Left hindlimb (tissue), 1 donor: Measurements from ENCODE around the gene ZDHHC7.
A peak's percentile ranks its signal among the peaks of the same experiment; 100 is the strongest.
"Not testable (repeated sequence)": the region's sequence is repeated elsewhere in the genome, so short reads cannot be mapped to it uniquely, and the experiment has no call there.

Experiments used
- DNase-seq: peaks from one replicate; pipeline ENCODE4 v3.0.0-alpha.2; 2018

ZDHHC7 gene

GRCh38 chr16:84959784-84960417 is 51.4 kb downstream of the ZDHHC7 start:
- DNase-seq = no peak

- DNase-seq = no peak
Measured at GRCh38 chr16:84959045-84959576, 52.2 kb downstream of the ZDHHC7 start.

GRCh38 chr16:84957792-84958191 is 53.5 kb downstream of the ZDHHC7 start:
- no peak for DNase-seq

- DNase-seq = no peak
Measured at GRCh38 chr16:84957192-84957591, 54.1 kb downstream of the ZDHHC7 start.

GRCh38 chr16:84955427-84955826 is 55.9 kb downstream of the ZDHHC7 start:
- no peak for DNase-seq

GRCh38 chr16:84953190-84953746 is 58.1 kb downstream of the ZDHHC7 start:
- DNase-seq = no peak

- DNase-seq = peak; percentile 77
Measured at GRCh38 chr16:84952335-84953189, 58.8 kb downstream of the ZDHHC7 start.

- no peak for DNase-seq
Measured at GRCh38 chr16:84950906-84951305, 60.4 kb downstream of the ZDHHC7 start.

GRCh38 chr16:84949772-84950436 is 61.4 kb downstream of the ZDHHC7 start:
- DNase-seq = no peak

- no peak for DNase-seq
Measured at GRCh38 chr16:84948851-84949610, 62.3 kb downstream of the ZDHHC7 start.

GRCh38 chr16:84947996-84948850 is 63.1 kb downstream of the ZDHHC7 start:
- no peak for DNase-seq

GRCh38 chr16:84947022-84947421 is 64.3 kb downstream of the ZDHHC7 start:
- DNase-seq = no peak

GRCh38 chr16:84943620-84944019 is 67.7 kb downstream of the ZDHHC7 start:
- DNase-seq = no peak

GRCh38 chr16:84942786-84943185 is 68.5 kb downstream of the ZDHHC7 start:
- DNase-seq = no peak

- no peak for DNase-seq
Measured at GRCh38 chr16:84941921-84942320, 69.4 kb downstream of the ZDHHC7 start.

GRCh38 chr16:84940670-84941551 is 70.4 kb downstream of the ZDHHC7 start:
- DNase-seq = no peak

- DNase-seq = not testable (repeated sequence)
Measured at GRCh38 chr16:84938616-84939015, 72.7 kb downstream of the ZDHHC7 start.

- no peak for DNase-seq
Measured at GRCh38 chr16:84937196-84938005, 73.9 kb downstream of the ZDHHC7 start.
